ENCODE measurements around the gene SLC15A3.

SLC15A3 gene

GRCh38 chr11:60946601-60947264 lies 5.2 kb downstream of the SLC15A3 start:
- DNase-seq (ENCODE audit: low spot score): no peak
- no peak for FAIRE-seq

DNA sequence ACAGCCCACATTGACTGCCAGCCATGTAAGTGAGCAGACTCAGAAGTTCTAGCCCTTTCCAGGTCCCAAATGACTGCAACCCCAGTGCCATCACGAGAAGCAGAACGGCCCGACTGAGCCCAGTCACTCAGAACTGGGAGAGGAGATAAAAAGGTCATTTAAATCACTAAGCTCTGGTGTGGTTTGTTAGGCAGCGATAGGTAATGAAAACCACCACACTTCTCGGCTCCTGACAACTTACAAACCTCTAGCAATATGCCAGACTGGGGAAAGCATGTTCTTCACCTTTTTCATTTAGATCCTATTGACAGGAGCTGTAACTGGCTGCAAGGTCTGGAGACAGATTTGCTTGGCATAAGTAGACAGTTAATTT lies 6.7 kb downstream of the SLC15A3 start:
- DNase-seq (ENCODE audit: low spot score) (no peak), FAIRE-seq (no peak)

GRCh38 chr11:60944490-60945294 lies 7.3 kb downstream of the SLC15A3 start:
- DNase-seq (ENCODE audit: low spot score) (no peak), FAIRE-seq (no peak)

DNA sequence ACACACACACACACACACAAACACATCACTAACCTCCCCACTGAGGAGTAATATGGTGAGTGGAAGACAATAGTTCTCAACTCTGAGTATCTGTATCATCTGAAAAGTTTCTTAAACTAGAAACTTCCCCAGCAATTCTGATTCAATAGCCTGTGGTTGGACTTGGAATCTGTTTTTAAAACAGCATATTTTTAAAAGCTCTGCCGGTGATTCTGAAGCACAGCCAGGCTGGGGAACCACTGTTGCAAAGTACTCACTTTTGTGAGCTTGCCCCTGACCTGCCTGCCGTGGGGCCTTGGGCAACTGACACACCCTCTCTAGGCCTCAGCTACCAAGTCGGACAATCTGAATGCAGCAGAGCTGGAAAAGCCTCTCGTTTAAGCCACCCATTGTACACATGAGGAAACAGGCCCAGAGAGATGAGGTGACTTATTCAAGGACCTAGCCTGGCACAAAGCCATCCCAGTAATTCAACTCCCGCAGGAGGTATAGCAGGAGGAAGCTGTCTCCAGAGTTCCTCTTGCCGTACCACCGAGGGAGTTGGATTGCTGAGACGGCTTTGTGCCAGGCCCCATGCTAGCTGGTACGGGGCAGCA lies 8.9 kb downstream of the SLC15A3 start:
- DNase-seq (ENCODE audit: low spot score) (no peak), FAIRE-seq (no peak)

- FAIRE-seq: no peak
- no peak for DNase-seq (ENCODE audit: low spot score)
Measured at GRCh38 chr11:60942219-60942618, 9.8 kb downstream of the SLC15A3 start.

- FAIRE-seq (no peak), DNase-seq (ENCODE audit: low spot score) (no peak)
Measured at GRCh38 chr11:60941371-60942119, 10.4 kb downstream of the SLC15A3 start.

- no peak for FAIRE-seq
- DNase-seq (ENCODE audit: low spot score): no peak
Measured at GRCh38 chr11:60939855-60940254, 12.1 kb downstream of the SLC15A3 start.

GRCh38 chr11:60939301-60939700 lies 12.7 kb downstream of the SLC15A3 start:
- no peak for DNase-seq (ENCODE audit: low spot score)
- no peak for FAIRE-seq

DNA sequence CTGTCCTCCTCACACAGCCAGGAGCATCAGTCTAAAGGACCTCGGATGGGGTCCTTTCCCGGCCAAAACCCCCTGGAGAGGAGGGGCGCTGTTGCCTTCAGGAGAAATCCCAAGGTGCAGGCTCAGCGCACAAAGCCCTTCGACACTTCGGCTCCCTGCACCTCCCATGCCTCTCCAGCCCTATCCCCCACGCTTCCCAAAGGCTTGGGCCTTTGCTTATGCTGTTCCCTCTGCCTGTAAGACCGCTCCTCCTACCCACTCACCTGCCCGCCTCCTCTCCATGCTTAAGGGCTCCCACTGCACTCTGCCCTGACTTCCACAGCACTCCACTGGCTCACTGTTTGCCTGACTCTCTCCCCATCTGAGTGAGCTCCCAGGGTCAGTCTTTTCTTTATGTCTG lies 13.5 kb downstream of the SLC15A3 start:
- DNase-seq (ENCODE audit: low spot score) (no peak), FAIRE-seq (no peak)

DNA sequence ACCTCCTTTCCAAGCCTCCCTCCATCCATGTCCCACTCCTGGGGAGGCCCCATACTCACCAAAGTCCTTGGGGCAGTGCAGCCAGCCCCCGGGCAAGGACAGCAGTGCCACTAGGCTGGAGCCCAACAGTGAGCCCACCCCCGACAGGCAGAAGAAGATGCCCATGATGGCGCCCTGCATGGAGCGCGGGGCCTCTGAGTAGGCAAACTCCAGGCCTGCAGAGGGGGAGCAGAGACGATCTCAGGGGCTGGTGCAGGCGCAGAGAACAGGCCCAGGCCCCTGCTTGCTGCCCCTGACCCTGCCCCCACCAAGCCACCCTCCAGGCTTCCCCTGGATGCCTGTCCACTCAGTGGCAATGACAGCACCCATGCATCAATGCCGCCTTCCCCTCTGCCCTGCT lies 14.2 kb downstream of the SLC15A3 start:
- FAIRE-seq (no peak), DNase-seq (ENCODE audit: low spot score) (no peak)

GRCh38 chr11:60937144-60937527 lies 14.8 kb downstream of the SLC15A3 start:
- DNase-seq (ENCODE audit: low spot score): no peak
- FAIRE-seq: no peak

DNA sequence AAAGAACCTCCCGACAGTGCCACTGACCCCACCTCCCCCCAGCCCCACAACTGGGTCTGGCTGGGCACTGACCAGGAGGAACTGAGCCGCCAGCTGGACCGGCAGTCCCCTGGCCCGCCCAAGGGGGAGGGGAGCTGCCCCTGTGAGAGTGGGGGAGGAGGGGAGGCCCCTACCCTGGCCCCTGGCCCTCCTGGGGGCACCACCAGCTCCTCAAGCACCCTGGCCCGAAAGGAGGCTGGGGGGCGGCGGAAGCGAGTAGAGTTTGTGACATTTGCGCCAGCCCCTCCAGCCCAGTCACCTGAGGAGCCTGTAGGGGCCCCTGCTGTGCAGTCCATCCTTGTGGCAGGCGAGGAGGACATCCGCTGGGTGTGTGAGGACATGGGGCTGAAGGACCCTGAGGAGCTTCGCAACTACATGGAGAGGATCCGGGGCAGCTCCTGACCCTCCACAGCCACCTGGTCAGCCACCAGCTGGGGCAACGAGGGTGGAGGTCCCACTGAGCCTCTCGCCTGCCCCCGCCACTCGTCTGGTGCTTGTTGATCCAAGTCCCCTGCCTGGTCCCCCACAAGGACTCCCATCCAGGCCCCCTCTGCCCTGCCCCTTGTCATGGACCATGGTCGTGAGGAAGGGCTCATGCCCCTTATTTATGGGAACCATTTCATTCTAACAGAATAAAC lies 15.4 kb downstream of the SLC15A3 start:
- FAIRE-seq: no peak
- DNase-seq (ENCODE audit: low spot score): no peak

GRCh38 chr11:60935676-60936442 lies 16.1 kb downstream of the SLC15A3 start:
- DNase-seq (ENCODE audit: low spot score) (no peak), FAIRE-seq (no peak)

DNA sequence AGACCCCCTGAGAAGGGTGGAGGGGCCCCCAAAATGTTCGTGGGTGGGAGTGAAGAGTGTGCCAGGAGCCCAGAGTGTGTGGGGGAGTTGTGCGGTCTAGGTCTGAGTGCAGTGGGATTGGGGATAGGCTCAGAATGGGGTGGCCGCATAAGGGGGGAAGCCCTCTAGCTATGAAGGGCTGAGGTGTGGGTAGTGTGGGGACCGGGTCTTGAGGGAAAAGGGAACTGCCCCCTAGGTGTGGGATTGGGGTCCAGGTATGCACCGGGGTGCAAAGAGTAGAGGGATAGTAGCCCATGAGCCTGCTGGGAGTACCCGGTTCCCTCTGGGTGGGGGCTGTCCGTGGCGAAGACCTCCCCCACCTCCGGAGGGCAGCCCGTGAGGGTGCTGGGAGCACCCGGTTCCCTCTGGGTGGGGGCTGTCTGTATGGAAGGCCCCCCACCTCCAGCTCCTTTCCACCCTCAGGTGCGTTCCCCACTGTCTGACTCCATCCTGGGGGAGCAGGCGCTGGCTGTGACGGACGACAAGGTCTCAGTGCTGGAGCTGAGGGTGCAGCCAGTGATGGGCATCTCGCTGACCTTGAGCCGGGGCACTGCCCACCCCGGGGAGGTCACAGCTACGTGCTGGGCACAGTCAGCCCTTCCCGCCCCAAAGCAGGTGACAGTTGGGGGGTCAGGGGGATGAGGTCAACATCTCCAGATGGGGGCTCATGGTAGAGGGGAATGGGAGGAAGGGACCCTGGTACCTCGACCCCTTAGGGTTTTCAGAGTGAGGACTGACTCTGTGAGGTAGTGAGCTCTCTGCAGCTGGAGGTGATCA lies 17.0 kb downstream of the SLC15A3 start:
- DNase-seq (ENCODE audit: low spot score): no peak
- no peak for FAIRE-seq

- DNase-seq (ENCODE audit: low spot score) (no peak), FAIRE-seq (no peak)
Measured at GRCh38 chr11:60934124-60934789, 17.7 kb downstream of the SLC15A3 start.

DNA sequence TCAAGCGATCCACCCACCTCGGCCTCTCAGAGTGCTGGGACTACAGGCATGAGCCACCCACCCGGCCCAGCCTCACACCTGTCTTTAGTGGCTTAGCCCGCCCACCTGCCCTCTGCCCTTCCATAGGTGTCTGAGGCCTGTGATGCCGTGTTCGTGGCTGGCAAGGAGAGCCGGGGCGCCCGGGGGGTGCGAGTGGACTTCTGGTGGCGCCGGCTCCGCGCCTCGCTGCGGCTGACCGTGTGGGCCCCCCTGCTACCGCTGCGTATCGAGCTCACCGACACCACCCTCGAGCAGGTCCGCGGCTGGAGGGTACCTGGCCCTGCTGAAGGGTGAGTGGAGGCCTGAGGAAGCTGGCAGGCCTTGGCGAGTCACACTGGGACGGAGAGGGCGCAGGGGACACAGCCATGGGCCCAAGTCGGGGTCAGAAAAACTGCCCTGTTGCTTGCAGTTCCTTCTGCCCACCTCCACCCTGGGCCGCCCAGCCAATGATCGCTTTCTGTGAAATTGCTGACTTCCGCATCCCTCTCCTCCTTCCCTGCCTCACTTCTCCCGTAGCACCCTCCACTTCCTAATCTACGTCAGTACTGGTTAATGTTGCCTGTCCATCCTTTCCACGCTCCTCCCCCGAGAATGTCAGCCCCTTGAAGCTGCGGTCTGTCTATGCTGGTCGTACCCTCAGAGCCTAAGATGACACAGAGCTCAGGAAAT lies 18.4 kb downstream of the SLC15A3 start:
- DNase-seq (ENCODE audit: low spot score) (no peak), FAIRE-seq (no peak)

GRCh38 chr11:60932605-60933356 lies 19.2 kb downstream of the SLC15A3 start:
- DNase-seq (ENCODE audit: low spot score) (no peak), FAIRE-seq (no peak)

DNA sequence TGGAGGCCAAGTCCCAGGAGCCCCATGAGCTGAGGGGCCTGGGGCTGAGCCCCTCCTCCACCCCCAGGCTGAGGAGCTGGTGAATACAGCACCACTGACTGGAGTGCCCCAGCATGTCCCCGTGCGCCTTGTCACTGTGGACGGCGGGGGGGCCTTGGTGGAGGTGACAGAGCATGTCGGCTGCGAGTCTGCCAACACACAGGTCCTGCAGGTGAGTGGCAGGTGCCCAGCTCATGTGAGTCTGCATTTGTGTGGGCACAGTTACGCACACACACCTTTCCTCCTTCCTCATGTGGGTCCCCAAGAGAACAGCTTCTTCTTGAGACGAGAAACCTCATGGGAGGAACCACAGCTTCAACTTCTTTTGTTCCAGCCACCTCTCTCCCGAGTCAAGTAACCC lies 20.1 kb downstream of the SLC15A3 start:
- FAIRE-seq: no peak
- DNase-seq (ENCODE audit: low spot score): no peak

All from RCC 7860 (cell line).